ENCODE results near the gene PEAK1.

PEAK1 gene
- 25.1 to 36.4 reads per million in 2 donors for total RNA-seq

DNA sequence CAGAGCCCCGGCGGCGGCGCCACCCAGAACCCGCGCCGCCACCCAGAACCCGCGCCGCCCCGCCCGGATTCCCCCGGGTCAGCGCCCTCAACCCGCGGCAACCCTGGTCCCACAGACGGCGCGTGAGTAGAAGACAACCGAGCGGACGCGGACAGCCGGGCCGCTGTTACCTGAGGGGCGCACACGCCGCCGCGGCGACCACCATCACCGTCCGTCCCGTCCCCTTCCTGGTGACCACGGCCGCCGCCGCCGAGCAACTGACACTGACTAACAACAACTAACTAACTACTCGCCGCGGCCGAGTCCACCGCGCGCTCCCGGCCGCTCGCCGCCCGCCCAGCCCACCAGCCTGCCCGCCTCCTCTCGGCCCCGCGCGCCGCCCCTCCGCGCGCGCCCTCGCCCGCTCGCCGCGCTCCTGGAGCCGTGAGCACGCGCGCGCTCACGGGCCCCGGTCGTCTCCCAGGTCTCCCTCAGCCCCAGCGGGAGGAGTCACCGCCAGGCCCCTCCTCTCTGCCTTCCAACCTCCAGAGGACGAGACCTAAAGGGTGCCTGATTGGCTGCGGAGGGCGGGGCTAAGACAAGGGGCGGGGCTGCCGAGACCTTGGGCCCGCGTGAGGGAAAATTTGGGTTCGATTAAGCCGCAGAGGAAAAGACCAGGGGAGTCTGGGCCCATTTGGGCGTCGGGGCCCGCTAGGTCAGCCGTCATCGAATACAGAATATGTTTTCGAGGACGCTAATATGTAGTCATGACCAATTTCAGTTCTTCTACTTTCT is at the start of gene PEAK1:
Gene PEAK1 (minus strand): TSS at position 269 of the 774 bp plus-strand sequence. CDS start 238,178 bp downstream, outside the sequence.
- peak; percentile 95 for DNase-seq

DNA sequence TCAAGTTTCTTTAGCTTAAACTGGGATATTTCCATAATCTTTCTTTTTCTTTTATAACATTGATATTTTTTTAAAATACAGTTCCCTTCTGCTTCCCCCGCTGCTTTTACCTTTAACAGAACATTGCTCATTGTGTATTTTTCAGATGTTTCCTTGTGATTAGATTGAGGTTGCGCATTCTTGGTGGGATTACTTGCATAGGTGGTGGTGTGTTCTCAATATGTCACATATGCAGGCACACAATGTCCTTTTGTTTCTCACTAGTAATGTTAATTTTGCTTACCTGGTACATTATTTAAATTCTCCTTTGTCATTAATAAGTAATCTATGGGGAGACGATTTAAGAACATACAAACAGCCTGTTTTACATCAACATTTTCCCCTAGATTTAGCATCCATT is 49.0 kb upstream of the PEAK1 start:
- no peak for DNase-seq

DNA sequence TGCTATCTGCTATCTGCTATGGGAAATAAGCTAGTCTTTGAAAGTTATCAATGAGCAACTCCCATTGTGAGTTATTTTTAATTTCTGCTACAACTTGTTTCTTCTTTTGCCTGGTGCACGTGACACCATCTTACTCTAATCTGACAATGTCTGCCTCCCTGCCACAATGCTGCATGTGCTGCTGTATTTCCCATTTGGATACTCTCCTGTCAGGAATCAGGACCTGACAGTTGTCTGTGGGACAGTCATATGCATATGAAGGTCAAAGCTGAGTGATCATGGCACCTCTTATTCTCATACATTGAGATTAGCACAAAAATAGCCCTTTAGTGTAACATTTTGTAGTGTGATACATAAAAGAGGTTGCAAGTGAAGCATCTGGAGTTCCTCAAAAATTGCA is 46.6 kb upstream of the PEAK1 start:
- no peak for DNase-seq

DNA sequence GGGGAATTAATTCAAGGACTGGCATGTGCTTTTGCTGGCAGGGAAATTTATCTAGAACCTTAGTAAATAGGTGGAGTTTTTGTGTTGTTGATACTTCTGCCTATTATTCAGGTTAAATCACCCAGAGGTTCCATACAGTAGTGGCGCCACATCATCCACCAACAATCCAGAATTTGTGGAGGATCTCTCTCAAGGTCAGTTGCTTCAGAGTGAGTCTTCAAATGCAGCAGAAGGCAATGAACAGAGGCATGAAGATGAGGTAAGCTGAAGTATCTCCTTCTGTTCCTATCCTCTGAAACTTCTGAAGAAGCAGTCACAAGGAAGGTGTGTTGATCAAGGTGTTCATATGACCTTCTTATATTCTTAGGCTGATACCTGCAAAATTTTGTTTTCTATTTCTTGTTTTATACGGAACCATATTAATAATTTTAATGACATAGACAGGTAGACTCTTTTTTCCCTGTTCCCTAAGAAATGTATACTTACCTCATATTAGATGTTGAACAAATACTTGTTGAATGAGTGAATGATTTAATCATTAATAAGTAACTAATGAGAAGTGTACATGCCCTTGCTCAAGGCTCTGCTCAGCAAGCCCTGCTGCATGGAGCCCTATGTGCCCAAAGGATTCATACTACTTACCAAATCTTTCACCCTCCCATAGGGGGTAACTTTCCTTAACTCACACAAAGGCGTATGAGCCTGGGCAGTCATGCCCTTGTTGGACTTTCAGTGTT is 44.4 kb upstream of the PEAK1 start:
- DNase-seq = no peak

GRCh38 chr15:77461486-77461885 is 41.6 kb upstream of the PEAK1 start:
- no peak for DNase-seq

DNA sequence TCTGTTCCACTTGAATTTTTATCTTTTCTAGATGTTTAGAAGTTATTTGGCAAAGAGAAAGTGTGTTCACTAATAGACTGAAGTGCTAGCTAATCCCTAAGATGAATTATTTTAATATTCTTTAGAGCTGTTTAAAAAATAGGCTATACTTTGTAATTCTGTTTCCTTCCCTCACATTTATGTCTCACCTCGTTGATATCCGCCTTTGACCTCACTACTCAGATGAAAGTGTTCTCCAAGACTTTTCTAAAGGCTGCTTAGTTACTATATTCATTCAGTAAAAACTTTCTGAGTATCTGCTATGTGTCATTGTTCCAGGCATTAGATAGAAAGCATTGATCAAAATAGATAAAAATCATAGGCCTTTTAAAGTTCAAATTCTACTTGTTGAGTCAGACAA is 39.1 kb upstream of the PEAK1 start:
- DNase-seq = no peak

GRCh38 chr15:77457905-77458265 is 38.0 kb upstream of the PEAK1 start:
- DNase-seq = no peak

DNA sequence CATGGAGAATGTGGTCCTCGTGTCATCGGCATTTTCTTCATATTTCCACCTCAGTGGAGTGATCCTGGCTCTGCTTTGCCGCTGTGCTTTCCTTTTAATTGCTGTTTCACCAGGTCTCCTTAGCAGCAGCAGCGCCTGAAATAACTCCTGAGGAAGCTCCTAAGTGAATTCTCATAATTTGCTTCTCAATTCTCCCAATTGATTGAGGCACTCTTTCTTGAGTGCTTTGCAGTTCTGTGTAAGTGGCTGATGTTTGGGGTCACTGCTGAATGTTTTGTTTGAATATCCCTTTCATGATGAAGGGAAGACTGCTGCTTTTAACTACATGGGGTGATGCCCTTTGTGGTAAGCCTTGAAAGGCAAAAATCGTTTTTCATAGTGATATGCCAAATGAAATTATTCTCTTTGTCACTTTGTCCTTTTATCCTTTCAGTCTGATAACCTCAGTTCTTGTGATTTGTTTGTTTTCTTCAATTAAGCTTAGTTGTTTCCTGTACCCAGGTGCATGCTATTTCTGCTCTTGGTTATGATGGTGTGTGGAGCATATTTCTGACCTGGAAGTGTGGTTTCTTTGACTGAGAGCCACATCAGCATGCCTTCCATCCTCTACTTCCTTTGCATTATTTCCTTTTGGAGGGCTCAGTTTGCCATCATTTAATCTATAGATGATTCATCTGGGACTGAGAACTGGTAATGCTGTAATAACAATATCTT is 37.4 kb upstream of the PEAK1 start:
- DNase-seq = no peak

DNA sequence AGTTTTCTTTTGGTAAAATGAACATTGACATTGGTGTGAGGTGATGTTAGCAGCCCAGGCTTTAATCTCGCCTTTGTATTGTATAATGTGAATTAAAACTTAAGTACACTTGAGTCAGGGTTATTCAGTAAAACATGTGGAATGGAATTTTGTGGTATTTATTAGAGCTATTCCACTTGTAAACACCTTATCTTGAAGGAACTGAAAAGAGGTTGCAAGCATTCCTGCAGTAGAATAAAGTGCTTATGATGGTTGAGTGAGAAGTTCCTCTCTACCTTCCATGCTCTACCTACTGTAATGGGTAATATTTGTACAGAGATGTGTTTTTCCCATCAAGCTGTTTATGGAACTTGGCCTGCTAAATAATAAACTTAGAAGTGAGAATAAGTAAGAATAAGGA is 36.8 kb upstream of the PEAK1 start:
- no peak for DNase-seq

DNA sequence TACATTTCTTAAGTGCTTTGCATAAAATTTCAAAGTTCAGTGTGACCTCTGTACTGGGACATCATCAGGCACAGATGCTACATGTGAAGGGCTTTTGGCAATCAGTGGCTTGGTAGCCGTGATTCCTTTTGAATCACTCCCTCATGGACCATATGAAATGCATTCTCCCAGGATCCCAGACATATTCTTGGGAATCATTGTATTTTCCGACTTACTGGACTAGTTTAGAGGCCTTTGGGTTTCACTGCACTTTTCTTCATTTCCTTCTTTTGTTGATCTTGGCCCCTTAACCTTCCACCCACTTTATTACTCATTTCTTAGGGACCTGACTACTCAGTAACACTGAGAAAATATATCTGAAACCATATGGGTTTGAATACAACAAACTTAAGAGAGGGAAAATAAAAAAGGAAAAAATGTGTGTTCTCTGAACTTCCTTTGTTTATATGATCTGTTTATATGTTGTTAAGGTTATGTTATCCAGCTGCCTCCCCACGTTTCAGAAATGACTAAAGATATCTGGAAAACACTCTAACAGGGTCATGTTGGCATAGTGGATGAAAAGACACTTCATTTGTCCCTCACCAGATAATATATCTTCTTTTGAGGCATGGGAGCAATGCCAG is 35.9 kb upstream of the PEAK1 start:
- DNase-seq = no peak

DNA sequence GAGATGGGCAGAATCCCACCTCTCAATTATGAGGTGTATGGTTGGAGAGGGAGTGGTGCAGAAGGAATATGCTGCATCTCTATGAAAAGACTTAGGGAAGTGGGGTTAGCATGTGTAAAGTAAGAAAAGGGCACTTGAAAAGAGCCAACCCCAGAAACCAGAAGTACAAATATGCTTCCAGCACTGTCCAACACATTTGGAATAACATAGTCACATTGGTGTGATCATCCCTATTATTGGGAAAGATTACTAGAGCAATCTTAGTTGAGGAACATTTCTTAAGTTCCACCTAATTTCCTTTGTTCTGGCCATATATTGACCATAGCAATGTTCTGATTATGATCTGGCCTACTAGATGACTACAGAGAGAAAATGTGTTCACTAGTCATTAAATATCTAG is 35.0 kb upstream of the PEAK1 start:
- DNase-seq = no peak

GRCh38 chr15:77454265-77454664 is 34.4 kb upstream of the PEAK1 start:
- no peak for DNase-seq

DNA sequence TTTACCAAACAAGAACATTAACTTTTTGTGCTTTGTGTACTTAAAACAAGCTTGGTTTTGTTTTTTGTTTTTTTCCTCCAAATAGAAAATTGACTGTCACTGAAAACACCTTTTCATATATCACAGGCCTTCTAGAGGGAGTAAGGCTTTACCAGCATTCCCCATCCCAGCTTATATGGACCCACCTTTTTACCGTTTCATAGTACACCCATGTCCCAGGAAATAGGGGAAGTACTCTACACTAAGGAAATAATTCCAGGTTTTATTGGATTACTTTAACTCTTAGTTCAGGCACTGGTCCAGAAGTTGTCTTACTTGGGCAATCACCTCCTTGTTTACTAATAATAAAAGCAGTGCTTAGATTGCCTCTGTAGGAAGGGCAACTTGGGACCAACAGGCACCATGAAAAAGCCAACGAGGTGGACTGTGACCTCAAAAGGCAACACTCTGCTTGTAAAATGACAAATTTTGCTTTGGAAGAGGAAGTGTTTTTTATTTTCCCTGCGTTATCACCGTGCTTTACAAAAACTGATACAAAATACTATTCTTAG is 27.0 kb upstream of the PEAK1 start:
- DNase-seq = no peak

DNA sequence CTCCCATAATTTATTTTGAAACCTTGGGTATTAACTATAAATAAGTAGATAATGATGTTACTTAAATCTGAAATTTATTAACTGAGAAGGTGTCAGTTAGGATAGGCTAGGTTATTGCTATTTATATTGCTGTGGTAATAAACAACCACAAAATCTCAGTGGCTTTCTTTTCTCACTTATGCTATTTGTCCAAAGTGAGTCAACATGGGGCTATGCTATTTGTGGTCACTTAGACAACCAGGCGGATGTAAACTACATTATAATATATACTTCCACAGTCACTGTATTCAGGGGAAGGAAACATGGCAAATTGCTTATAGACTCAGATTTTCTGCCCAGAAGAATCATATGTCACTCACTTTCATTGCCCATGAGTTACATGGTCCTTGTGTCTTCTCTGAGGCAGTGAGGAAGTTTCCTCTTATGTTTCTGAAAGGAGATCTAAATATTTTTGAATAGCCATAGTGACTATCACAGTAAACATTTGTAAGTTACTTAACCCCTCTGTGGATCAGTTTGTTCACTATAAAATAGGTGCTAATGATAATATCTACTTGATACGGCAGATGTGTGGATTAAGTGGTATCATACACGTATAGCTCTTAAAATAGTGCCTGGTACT is 20.6 kb upstream of the PEAK1 start:
- DNase-seq = no peak

GRCh38 chr15:77437264-77437663 is 17.4 kb upstream of the PEAK1 start:
- no peak for DNase-seq

DNA sequence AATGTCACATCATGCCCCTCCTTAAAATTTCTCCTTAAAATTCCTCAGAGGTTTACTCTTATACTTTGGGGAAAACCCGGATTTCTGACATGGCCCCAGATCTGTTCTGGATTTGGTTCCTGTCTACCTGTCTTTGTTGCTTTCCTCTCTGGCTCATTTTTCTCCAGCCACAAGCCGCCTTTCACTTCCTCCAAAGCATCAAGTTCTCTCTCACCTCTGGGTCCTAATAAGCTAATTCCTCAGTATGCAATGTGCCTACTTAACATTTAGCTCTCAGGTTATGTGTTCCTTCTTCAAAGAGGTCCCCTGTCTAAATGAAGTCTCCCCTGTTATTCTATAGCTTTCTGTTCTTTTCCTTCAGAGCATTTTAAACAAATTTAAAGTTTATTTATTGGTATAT is 16.9 kb upstream of the PEAK1 start:
- no peak for DNase-seq

DNA sequence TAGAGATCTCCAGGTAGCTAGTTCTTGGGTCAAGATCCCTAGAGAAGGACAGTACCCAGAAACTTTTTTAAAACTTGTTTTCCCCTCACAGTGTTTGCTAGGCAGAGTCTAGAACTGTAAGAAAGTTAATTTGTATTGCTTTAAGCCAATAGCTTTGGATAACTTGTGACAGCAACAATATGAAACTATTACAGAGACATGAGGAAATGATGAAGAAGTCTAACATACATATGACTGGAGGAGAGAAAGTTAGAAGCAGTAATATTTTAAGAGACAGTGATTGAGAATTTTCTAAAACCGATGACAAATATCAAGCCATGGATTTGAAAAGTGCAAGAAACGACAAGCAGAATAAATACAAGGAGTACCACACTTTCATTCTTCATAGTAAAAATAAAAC is 10.7 kb upstream of the PEAK1 start:
- DNase-seq = no peak

- DNase-seq = no peak
These were observed 10.3 kb upstream of the PEAK1 start for GRCh38 chr15:77430213-77430612.

DNA sequence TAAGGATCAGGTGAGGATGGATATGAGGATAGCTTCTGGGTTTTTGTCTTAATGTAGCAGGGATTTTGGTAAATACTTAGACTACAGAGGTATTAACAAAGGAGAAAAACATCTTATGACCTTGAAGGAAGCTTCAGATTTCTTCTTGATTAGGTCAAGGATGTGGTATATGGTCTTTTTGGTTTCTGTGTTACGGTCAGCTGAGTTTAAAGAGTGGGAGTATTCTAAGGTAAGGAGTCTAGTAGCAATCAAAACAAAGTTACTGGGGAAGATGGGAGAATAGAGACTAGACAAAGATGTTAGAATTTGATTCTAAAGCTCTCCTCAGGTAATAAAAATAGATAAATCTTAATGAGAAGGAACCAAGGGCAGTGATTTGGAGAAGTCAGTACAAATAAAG is 7.0 kb upstream of the PEAK1 start:
- DNase-seq = no peak

DNA sequence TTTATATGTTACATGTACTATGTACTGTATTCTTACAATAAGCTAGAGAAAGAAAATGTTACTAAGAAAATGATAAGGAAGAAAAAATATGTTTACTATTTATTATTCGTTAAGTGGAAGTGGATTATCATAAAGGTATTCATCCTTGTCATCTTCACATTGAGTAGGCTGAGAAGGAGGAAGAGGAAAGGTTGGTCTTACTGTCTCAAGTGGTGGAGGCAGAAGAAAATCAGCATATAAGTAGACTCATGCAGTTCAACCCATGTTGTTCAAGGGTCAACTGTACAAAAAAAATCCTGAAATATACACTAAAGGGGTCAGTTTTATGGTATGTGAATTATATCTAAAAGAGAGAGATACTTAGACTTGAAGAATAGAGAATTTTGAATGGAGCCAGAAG is 6.5 kb upstream of the PEAK1 start:
- DNase-seq = no peak

DNA sequence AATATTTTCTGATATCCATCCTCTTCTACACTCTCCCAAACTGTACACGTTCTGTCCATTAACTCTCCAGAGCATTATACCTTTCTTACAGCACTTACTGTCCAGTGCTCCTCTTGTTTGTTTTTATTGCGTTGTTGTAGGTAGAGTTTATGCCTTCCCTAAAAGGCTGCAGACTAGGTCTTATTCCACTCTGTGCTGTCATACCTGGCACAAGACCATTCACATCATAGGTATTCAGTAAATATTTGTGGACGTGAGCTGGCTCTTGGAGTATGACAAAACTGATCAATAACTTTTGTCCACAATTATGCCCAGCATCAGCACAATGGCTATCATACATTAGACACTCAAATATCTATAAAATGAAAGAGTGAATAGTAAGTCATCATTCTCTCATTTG is 5.2 kb upstream of the PEAK1 start:
- no peak for DNase-seq

DNA sequence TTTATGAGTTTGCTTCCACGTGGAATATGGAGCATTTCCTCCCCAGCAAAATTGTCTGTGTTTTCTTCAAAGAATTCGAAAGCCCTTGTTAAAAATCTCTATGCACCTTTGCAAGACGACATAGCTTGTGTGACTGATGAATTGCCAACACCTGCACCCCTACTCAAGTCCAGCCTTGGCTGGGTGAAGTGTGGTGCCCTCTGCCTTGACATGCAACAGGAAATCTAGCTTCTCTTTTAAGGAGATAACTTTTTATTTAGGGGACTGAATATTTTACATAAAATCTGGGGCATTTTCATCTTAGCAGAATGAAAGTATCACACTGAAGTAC is 1.4 kb upstream of the PEAK1 start:
- no peak for DNase-seq
